Activated CD4-positive, CD25-positive, alpha-beta regulatory T cell (primary cell): Measurements from ENCODE around the gene INTU.
"Not testable (repeated sequence)": the region's sequence is repeated elsewhere in the genome, so short reads cannot be mapped to it uniquely, and the experiment has no call there.

Experiments used
- DNase-seq, 4 experiments: peaks; one replicate each; lab custom pipeline; 2025; lab: John Stamatoyannopoulos, UW

Gene INTU

DNA sequence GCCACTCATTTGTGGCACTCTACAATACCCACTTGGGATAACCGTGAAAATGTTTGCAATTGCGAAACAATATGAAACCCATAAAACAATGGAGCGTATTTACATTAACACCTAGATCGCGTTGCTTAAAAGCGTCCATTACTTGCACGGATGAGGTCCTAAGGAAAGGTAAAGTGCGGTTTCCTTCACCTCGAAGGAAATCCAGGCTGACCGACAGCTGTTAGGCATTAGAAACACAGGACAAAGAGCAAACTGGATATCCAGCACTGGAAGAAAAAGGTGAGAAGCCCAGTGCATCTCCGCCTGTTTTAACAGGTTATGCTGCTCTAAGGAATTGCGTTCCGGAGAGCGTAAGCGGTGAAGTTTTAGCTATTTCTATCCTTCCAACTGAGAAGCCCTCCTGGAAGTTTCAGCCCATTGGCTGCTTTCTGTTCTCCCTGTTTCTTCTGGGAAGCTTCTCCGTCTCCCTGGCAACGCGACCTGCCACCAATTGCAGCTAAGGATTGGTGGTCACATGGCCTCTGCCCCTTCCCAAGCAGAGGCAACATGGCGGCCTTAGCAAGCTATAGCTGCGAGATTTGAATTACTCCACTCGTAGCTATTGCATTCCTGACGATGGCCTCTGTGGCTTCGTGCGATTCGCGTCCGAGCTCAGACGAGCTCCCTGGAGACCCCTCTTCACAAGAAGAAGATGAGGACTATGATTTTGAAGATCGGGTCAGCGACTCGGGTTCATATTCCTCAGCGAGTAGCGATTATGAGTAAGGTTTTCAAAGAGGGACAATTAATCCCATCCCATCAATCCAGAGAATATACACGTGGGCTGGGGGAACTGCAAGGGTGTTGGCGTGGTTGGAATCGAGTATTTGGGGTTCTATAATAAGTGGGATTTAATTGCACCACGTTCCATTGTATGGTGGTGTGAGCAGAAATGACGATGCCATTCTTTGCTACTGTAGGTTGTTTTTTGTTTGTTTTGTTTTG is at the start of gene INTU:
Gene INTU, plus strand, starts transcription at position 538 of the 984 bp plus-strand sequence. Its CDS starts 78 bp downstream, at position 616.
- no peak for DNase-seq

GRCh38 chr4:127586496-127586895 is 46.3 kb upstream of the INTU start:
- DNase-seq = not testable (repeated sequence)

DNA sequence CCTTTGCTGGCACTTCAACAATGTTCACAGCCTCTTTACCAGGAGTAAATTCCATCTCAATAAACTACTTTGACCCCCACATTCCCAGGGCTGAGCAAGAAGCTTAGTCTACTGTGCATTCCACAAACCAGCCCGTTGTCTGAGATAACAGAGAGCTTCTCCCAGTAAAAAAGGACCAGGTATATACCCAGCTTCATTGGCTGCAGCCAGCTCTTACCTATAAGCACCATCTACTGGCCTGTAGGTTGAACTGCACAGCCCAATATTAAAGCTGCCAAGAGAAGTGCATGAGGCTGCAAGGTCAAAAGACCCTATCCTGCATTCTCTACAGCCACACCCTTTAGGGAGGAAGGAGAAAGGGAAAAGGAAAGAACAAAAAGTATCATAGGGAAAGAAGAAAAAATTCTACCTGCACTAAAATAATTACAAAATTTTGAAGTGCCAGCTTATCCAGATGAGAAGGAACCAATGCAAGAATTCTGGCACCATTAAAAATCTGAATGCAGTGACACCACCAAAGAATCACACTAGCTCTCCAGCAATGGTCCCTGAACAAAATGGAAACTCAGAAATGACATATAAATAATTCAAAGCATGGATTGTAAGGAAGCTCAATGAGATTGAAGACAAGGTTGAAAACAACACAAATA is 45.7 kb upstream of the INTU start:
- no peak for DNase-seq

DNA sequence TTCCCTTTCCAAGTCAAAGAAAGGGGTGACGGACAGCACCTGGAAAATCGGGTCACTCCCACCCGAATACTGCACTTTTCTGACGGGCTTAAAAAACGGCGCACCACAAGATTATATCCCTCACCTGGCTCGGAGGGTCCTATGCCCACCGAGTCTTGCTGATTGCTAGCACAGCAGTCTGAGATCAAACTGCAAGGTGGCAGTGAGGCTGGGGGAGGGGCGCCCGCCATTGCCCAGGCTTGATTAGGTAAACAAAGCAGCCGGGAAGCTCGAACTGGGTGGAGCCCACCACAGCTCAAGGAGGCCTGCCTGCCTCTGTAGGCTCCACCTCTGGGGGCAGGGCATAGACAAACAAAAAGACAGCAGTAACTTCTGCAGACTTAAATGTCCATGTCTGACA is 43.6 kb upstream of the INTU start:
- not testable (repeated sequence) for DNase-seq

DNA sequence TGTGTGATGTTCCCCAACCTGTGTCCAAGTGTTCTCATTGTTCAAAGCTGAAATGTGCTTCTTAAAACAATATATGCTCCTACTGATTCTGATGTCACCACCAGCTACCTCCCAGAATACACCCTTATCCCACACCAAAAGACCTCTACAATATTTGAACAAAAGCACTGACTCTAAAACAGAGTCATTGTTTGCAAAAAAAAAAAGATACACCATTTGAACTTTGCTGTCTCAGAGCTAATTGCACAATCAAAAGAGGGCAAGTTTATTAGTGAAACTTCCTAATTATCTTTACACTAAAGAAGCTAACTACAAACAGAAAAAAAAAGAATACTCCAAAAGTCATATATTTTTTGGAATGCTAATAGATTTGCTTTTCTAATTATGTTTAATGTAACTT is 34.1 kb upstream of the INTU start:
- no peak for DNase-seq

- no peak for DNase-seq
Measured at GRCh38 chr4:127601029-127601428, 31.7 kb upstream of the INTU start.

DNA sequence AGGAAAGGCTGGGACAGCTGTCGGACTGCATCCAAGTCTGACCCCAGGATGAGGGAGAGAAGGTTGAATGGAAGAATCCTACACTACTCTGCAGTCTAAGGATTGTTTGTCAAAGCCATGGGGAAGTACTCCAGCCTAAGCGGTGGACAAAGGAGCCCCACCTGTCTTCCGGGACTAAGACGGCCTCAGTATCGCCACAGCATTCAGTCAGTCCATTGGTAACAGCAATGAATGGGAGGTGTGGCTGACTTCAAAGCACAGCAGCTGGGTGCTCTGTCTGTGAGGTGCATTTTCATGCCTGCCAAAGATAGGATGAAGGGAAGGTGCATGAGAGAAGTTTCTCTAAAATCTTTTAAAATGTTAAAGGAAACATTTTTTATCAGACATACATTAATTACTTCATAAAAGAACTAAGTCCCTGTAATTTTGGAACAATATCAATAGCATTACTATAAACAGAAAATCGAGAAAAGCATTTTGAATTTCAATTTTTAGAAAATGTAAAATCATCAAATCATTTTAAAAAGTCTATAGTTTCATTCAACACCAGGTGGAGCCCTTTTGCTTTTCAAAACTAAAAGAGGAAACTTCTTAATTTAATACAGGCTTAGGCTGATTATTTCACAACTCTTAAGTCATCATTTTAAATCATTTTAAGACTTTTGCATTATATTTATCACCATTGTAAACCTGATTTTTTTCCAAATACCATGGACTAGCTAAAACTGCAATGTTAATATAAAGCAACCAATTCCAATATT is 27.6 kb upstream of the INTU start:
- DNase-seq = no peak

DNA sequence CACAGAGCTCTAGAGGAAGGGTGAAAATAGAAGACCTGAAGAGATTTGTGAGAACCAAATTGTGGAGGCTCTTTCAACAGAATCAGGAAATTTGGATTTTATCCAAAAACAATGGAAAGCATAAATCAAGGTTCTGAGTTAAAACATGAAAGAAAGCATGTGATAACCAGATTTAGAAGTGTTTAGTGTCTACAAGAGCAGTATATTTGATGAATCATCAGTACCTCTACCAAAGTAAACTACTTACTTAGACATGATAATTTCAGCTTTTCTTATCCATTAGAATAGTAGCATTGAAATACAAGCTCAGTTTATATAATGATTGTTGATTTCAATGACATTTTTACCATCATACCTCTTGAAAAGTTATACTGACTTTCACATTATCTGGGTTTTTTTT is 25.9 kb upstream of the INTU start:
- no peak for DNase-seq

DNA sequence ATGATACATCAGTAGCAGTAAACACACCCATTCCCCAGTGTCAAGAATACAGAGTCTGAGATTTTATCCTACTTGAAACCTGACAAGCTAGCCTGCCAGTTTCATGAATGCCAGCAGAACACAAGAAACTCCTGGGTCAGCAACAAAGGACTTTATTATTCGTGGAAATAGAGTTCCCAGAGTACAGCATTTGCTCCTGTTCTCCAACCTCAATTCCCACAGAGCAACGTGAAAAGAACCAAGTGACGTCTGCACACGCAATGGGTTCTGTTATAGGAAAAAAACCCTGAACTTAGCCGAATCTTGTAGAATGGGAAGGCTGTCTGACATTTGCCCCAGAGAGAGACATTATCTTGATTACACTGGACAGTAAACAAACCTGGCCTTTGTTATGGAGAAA is 23.3 kb upstream of the INTU start:
- DNase-seq = no peak

GRCh38 chr4:127610488-127610887 is 22.3 kb upstream of the INTU start:
- DNase-seq = no peak

- no peak for DNase-seq
Measured at GRCh38 chr4:127616898-127617297, 15.9 kb upstream of the INTU start.

- no peak for DNase-seq
Measured at GRCh38 chr4:127618427-127618826, 14.3 kb upstream of the INTU start.

- no peak for DNase-seq
Measured at GRCh38 chr4:127622621-127622920, 10.2 kb upstream of the INTU start.

DNA sequence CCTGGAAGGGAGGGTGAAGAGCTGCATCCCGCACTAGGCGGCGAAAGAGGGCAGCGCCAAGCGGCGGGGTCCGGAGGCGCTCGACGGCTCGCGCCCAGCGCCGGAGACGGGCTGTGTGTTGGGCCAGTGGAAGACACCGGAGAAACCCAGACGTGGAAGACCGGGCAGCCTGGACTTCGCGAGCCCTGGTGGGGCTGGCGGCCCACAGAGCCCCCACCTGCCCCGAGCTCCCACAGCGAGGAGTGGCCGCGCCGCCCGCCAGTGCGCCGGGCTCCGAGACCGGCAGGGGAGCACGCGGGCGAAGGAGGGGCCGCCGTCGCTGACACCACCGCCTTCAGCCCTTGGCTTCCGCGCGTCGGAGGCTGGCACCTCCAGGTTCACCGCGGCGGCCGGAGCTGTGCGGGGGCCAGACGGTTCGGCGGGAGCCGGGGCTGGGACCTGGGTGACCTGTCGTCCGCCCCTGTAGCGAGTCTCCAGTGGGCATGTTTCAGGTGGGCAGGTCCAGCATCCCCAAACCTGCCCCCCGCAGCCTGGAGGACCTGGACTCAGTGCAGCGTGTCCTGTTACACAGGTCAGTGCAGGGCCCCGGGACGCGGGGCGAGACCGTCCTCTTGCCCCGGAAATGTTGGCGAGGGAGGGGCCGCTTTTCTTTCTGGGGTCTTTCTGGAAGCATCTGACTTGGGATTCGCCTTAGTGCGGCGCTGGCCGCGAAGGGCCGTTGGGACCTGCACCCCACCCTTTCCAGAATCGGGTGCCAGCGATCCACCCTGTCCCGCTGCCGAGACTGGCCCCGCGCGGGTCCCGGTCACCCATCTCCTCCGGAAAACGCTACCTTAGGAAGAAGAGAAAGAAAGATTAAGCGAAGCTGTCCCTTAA is 9.6 kb upstream of the INTU start:
- DNase-seq = no peak

DNA sequence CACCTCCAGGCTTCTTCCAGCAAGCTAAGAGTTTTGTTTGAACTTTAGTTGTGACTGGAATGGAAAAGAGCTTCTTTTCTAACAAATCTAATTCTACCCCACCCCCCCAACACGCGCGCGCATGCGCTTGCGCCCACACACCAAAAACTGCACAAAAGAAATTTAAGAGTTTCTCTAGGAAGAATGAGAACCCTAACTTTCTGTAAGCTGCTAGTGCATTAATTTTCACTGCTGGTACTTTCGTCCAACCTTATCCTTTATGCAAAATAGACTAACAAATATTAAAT is 9.0 kb upstream of the INTU start:
- DNase-seq = no peak

- DNase-seq = no peak
Measured at GRCh38 chr4:127624173-127624572, 8.6 kb upstream of the INTU start.

DNA sequence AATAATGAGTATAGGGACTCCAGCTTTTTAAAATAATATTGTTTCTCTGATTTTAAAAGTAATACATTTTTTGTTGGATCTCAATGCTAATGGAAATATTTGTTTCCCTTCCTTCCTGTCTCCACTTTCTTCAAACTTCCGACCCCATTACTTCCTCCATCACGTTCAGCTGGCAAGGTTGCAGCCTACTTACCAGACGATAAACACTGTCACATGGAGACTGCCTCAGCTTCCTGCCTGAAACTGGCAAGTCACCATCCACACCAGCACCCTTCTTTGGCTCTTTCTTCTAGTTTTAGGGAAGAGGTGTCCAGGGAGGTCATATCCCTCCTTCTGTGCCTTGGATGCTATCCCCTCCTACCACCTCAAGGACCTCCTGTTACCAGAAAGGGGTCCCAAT is 3.4 kb upstream of the INTU start:
- no peak for DNase-seq

DNA sequence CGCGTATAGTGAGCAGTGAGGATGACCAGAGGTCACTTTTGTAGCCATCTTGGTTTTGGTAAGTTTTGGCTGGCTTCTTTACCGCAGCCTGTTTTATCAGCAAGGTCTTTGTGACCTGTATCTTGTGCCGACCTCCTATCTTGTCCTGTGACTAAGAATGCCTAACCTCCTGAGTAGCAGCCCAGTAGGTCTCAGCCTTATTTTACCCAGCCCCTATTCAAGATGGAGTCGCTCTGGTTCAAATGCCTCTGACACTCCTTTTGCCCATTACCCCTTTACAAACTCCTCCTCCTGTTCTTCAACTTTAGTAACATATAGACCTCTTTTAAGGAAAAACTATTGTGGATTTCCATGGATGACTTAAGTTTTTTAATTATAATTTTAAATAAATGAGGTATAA is 2.6 kb upstream of the INTU start:
- DNase-seq = no peak

DNA sequence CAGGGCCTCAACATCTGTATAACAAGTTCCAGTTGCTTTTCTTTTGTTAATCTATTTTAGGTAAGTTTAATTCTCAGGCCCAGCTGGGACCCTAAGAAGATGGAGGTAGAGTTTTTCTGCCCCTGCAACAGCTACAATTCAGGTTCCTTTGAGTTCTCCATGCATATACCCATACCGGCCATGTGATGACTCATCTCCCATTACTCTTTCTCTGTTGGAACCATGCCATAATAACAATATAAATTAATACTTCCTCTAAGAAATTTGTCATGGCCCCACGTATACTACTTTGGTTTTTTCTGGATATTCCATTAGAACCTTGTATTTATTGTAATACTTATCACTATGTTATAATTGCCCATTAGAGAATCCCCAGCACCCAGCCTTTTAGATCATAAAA is 1.3 kb upstream of the INTU start:
- no peak for DNase-seq

DNA sequence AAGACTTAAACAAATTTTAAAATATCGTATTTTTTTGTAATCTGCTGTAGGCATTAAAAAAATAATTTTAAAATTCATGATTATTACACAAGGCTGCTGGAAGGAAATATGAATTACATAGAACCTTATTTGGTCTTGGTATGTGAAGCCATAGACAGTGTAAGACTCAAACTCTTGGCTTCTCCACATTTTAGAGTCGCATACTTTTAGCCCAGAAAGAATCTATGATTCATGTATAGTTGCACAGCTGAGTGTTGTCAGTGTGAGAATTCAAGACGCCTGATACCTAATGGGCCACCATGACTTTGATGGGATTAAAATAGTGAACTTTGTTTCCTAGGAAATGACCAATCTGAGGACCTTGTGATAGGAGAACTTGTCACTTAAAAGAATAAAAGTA is 1.4 kb downstream of the INTU start:
- DNase-seq = no peak

- no peak for DNase-seq
Measured at GRCh38 chr4:127641524-127641923, 8.8 kb downstream of the INTU start.

DNA sequence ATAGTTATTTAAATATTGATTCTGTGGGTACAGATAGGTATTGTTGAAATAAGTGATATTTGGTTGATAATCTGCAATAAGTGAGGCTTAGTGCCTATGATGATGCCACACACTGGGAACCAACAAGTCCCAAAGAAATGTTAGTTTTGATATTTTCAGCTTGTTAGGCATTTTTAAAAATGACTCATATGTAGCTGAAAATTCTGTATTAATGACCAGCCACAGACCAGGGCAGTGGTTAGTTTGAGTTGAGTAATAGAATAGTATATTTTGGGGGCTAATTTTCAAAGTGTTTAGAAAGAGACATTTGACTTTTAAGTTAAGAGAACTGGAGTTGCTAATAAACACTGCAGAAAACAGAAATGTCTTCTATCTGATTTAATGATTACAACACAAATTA is 9.4 kb downstream of the INTU start:
- DNase-seq = no peak
